NCI-H774 (cell line): ENCODE measurements around the gene CCDC71.

ENCODE experiments used
- DNase-seq: peaks from one replicate; lab custom pipeline; 2025; lab: John Stamatoyannopoulos, UW

The CCDC71 gene

GRCh38 chr3:49131576-49131975 lies 34.6 kb downstream of the CCDC71 start:
- no peak for DNase-seq

GRCh38 chr3:49131040-49131439 lies 35.1 kb downstream of the CCDC71 start:
- no peak for DNase-seq

- no peak for DNase-seq
These were observed 41.0 kb downstream of the CCDC71 start for GRCh38 chr3:49124991-49125670.

- no peak for DNase-seq
These were observed 41.9 kb downstream of the CCDC71 start for GRCh38 chr3:49124203-49124602.

GRCh38 chr3:49123687-49124086 lies 42.4 kb downstream of the CCDC71 start:
- no peak for DNase-seq

- no peak for DNase-seq
These were observed 43.1 kb downstream of the CCDC71 start for GRCh38 chr3:49122886-49123545.

- DNase-seq = no peak
These were observed 43.7 kb downstream of the CCDC71 start for GRCh38 chr3:49122451-49122850.

- no peak for DNase-seq
These were observed 44.1 kb downstream of the CCDC71 start for GRCh38 chr3:49122022-49122421.

GRCh38 chr3:49121132-49121736 lies 44.9 kb downstream of the CCDC71 start:
- no peak for DNase-seq

- DNase-seq = peak; percentile 64
These were observed 45.5 kb downstream of the CCDC71 start, which contains the start of gene USP19 for GRCh38 chr3:49120438-49121131. USP19 (minus strand) TSS chr3:49120823; CDS start chr3:49119145, 1,678 bp downstream.

GRCh38 chr3:49120096-49120437 lies 46.1 kb downstream of the CCDC71 start:
- no peak for DNase-seq

- DNase-seq = no peak
These were observed 46.7 kb downstream of the CCDC71 start for GRCh38 chr3:49119439-49119838.

GRCh38 chr3:49119036-49119435 lies 47.1 kb downstream of the CCDC71 start:
- no peak for DNase-seq
